ENCODE data around the gene EYS. TPM values are rescaled to one million over a fixed set of nuclear protein-coding genes. Genes with fewer than 3 reads are reported as not detected.

EYS gene
- total and polyA plus RNA-seq, 2 of the 13 experiments (the other 11 are each of a cell fraction or from before 2014, with no cell fraction given): 0.04 to 0.07 TPM

- no peak for TF ChIP-seq SRSF4 (IDR thresholded peaks at IDR 0.05; ENCODE audit: low read depth, low read length, poor library complexity, severe bottlenecking)
- TF ChIP-seq SMAD1 (CRISPR knock-in tag; IDR thresholded peaks at IDR 0.05; ENCODE audit: borderline replicate concordance, low read depth): no peak
These were observed 504.3 kb downstream of the EYS start (continued) for GRCh38 chr6:65202738-65203137.

GRCh38 chr6:65199683-65200082 is 507.3 kb downstream of the EYS start:
- Histone ChIP-seq H3K4me1 (ENCODE audit: insufficient read depth, low read length) (no peaks in the 10 kb centered on the region), H3K4me3 (replicated peaks in 1 of 3; ENCODE audit: insufficient read depth in 1 of 3, low read depth in 2 of 3, low read length in 3 of 3) (no peak overlapping the region), H3K9ac (ENCODE audit: insufficient read depth, low read depth, low read length) (no peak overlapping the region), H3K27ac (ENCODE audit: extremely low read length, insufficient read depth, low read length) (no peak overlapping the region), H2AFZ (ENCODE audit: low read length) (no peak overlapping the region), H4K20me1 (ENCODE audit: insufficient read depth, low read length) (no peaks in the 10 kb centered on the region), H3K36me3 (replicated peaks in 1 of 2; ENCODE audit: control insufficient read depth in 1 of 2, insufficient read depth in 2 of 2, low read length in 2 of 2) (no peaks in the 10 kb centered on the region), H3K4me2 (ENCODE audit: low read depth, low read length) (no peak overlapping the region), H3K27me3 (ENCODE audit: control insufficient read depth in 1 of 2, insufficient read depth in 2 of 2, low read length in 2 of 2) (no peaks in the 10 kb centered on the region), H3K79me2 (ENCODE audit: insufficient read depth, low read length) (no peaks in the 10 kb centered on the region), H3K9me3 (ENCODE audit: low read length) (no peaks in the 10 kb centered on the region)
- BruUV-seq (replicated peaks): no TSS peak
- ChIA-PET POLR2A (no interaction called here), CTCF (ENCODE audit: low intra/inter-chr PET ratio, low total read pairs) (no interaction called here)
- FAIRE-seq: no peak
- in situ Hi-C loops (cut with HindIII; ENCODE audit: extremely low pct_ligation_motif_present, low pct_unique_long_range_greater_than_20kb): no loop called here
- DNase-seq (ENCODE audit: low spot score): no peak
- intact Hi-C loops (cut with micrococcal nuclease; ENCODE audit: unreplicated experiment): no loop called here
- TF ChIP-seq BRF2 (CRISPR knock-in tag; IDR thresholded peaks at IDR 0.05) (no peak), ZNF615 (CRISPR knock-in tag; IDR thresholded peaks at IDR 0.05; ENCODE audit: borderline replicate concordance) (no peak)
- 39% methylated on average over 3 of the region's 3 CpGs for WGBS (ENCODE audit: low lambda C conversion rate)
- ATAC-seq: no peak

GRCh38 chr6:65199121-65199520 is 507.9 kb downstream of the EYS start:
- 21% methylated on average over 3 of the region's 3 CpGs for WGBS (ENCODE audit: low lambda C conversion rate)

More at GRCh38 chr6:65199121-65199520, 507.9 kb downstream of the EYS start:
- no peaks in the 10 kb centered on the region for H3K36me3 ChIP-seq (replicated peaks in 1 of 2; ENCODE audit: control insufficient read depth in 1 of 2, insufficient read depth in 2 of 2, low read length in 2 of 2)
- no peaks in the 10 kb centered on the region for H3K9me3 ChIP-seq (ENCODE audit: low read length)
- DNase-seq (ENCODE audit: low spot score): no peak
- H3K4me2 ChIP-seq (ENCODE audit: low read depth, low read length): no peak overlapping the region
- no peaks in the 10 kb centered on the region for H4K20me1 ChIP-seq (ENCODE audit: insufficient read depth, low read length)
- TF ChIP-seq MAZ (IDR thresholded peaks at IDR 0.05; ENCODE audit: borderline replicate concordance, low read depth, low read length) (no peak), MAZ (CRISPR knock-in tag; IDR thresholded peaks at IDR 0.05; ENCODE audit: low read depth) (no peak)
- H3K27me3 ChIP-seq (ENCODE audit: control insufficient read depth in 1 of 2, insufficient read depth in 2 of 2, low read length in 2 of 2): no peaks in the 10 kb centered on the region
- ChIA-PET CTCF (ENCODE audit: low intra/inter-chr PET ratio, low total read pairs) (no interaction called here), POLR2A (no interaction called here)
- no peak overlapping the region for H3K9ac ChIP-seq (ENCODE audit: insufficient read depth, low read depth, low read length)
- no peak for FAIRE-seq
- intact Hi-C loops (cut with micrococcal nuclease; ENCODE audit: unreplicated experiment) (no loop called here), in situ Hi-C loops (cut with HindIII; ENCODE audit: extremely low pct_ligation_motif_present, low pct_unique_long_range_greater_than_20kb) (no loop called here)
- no peaks in the 10 kb centered on the region for H3K79me2 ChIP-seq (ENCODE audit: insufficient read depth, low read length)
- no TSS peak for BruUV-seq (replicated peaks)
- no peak overlapping the region for H3K4me3 ChIP-seq (replicated peaks in 1 of 3; ENCODE audit: insufficient read depth in 1 of 3, low read depth in 2 of 3, low read length in 3 of 3)
- no peak overlapping the region for H2AFZ ChIP-seq (ENCODE audit: low read length)
- no peak overlapping the region for H3K27ac ChIP-seq (ENCODE audit: extremely low read length, insufficient read depth, low read length)
- H3K4me1 ChIP-seq (ENCODE audit: insufficient read depth, low read length): no peaks in the 10 kb centered on the region
- no peak for ATAC-seq

Measured in HepG2 (cell line).